Neural cell (in vitro differentiated cells): ENCODE data around the gene KDM8. TPM values are rescaled to one million over a fixed set of nuclear protein-coding genes. Genes with fewer than 3 reads are reported as not detected.

Source experiments
- H2AFZ ChIP-seq: fragments of 200-600, 300-800 bp; sonication (generic), shearing (Covaris generic); 2 replicates; pipeline ENCODE4 v1.6.0; 2014; ENCODE audit warnings: low read depth, mild to moderate bottlenecking, antibody characterized with exemption, low read length, moderate library complexity
- H3F3A ChIP-seq: fragments of 200-600 bp; shearing (Covaris generic); 2 replicates; pipeline ENCODE4 v1.6.1; 2016; ENCODE audit warnings: mild to moderate bottlenecking, moderate library complexity, mixed read lengths, antibody characterized with exemption, low read length; ENCODE audit not compliant: insufficient read depth, poor library complexity, severe bottlenecking
- H3K27ac ChIP-seq: fragments of 200-600, 300-800 bp; sonication (generic), shearing (Covaris generic); 2 replicates; pipeline ENCODE4 v1.5.1; 2014; ENCODE audit warnings: mild to moderate bottlenecking, low read length, moderate library complexity
- H3K27me3 ChIP-seq: fragments of 300-800, 200-600 bp; sonication (generic), shearing (Covaris generic); 2 replicates; pipeline ENCODE4 v1.6.0; 2014; ENCODE audit warnings: mild to moderate bottlenecking, low read depth, low read length, moderate library complexity; ENCODE audit not compliant: insufficient read depth
- H3K36me3 ChIP-seq: fragments of 300-800, 200-600 bp; sonication (generic), shearing (Covaris generic); 2 replicates; pipeline ENCODE4 v1.5.1; 2014; ENCODE audit warnings: mild to moderate bottlenecking, antibody characterized with exemption, low read length, moderate library complexity; ENCODE audit not compliant: insufficient read depth
- H3K4me2 ChIP-seq: fragments of 300-800, 200-600 bp; sonication (generic), shearing (Covaris generic); 2 replicates; pipeline ENCODE4 v1.6.0; 2014; ENCODE audit warnings: mild to moderate bottlenecking, low read length
- H3K4me3 ChIP-seq: fragments of 300-800, 200-600 bp; sonication (generic), shearing (Covaris generic); 2 replicates; pipeline ENCODE4 v1.5.1; 2014; ENCODE audit warnings: mild to moderate bottlenecking, low read length, moderate library complexity
- H3K79me2 ChIP-seq: fragments of 200-600 bp; shearing (Covaris generic); replicated peaks from 2 replicates; pipeline ENCODE4 v1.6.0; 2014; ENCODE audit warnings: mild to moderate bottlenecking, low read length, moderate library complexity; ENCODE audit not compliant: insufficient read depth
- H3K9ac ChIP-seq: fragments of 300-800, 200-600 bp; sonication (generic), shearing (Covaris generic); 2 replicates; pipeline ENCODE4 v1.6.1; 2016; ENCODE audit warnings: mild to moderate bottlenecking, low read length, mixed read lengths
- H3K9me2 ChIP-seq: fragments of 200-600 bp; shearing (Covaris generic); 2 replicates; pipeline ENCODE4 v1.6.1; 2016; ENCODE audit warnings: mild to moderate bottlenecking, low read length, mixed read lengths; ENCODE audit not compliant: insufficient read depth
- H3K9me3 ChIP-seq: fragments of 200-600, 300-800 bp; sonication (generic), shearing (Covaris generic); 2 replicates; pipeline ENCODE4 v1.6.1; 2016; ENCODE audit warnings: mild to moderate bottlenecking, mixed run types, low read length, moderate library complexity, mixed read lengths
- H4K20me1 ChIP-seq: fragments of 200-600 bp; shearing (Covaris generic); 2 replicates; pipeline ENCODE4 v1.6.1; 2016; ENCODE audit warnings: mild to moderate bottlenecking, mixed run types; ENCODE audit not compliant: insufficient read depth
- EP300 ChIP-seq: fragments of 450-650 bp; conservative IDR thresholded peaks from 2 replicates; pipeline ENCODE4 v1.6.1; 2014; ENCODE audit warnings: antibody characterized with exemption, mild to moderate bottlenecking, moderate library complexity; ENCODE audit not compliant: poor library complexity, severe bottlenecking
- EZH2 ChIP-seq: fragments of 200-600, 300-800 bp; shearing (Covaris generic), sonication (generic); IDR thresholded peaks from 2 replicates; pipeline ENCODE4 v1.6.1; 2014; ENCODE audit warnings: antibody characterized with exemption, low read length, borderline replicate concordance, mild to moderate bottlenecking; ENCODE audit not compliant: insufficient read depth, poor library complexity, severe bottlenecking
- MXI1 ChIP-seq: fragments of 450-650 bp; conservative IDR thresholded peaks from 2 replicates; pipeline ENCODE4 v1.6.1; 2014; ENCODE audit warnings: antibody characterized with exemption, mild to moderate bottlenecking; ENCODE audit not compliant: poor library complexity, severe bottlenecking
- POLR2AphosphoS5 ChIP-seq: IDR thresholded peaks from 2 replicates; pipeline ENCODE4 v1.6.1; 2012
- RAD21 ChIP-seq: fragments of 450-650 bp; conservative IDR thresholded peaks from 2 replicates; pipeline ENCODE4 v1.6.1; 2014; ENCODE audit warnings: antibody characterized with exemption, mild to moderate bottlenecking, moderate library complexity
- SMC3 ChIP-seq: fragments of 450-650 bp; conservative IDR thresholded peaks from 2 replicates; pipeline ENCODE4 v1.6.1; 2014; ENCODE audit warnings: antibody characterized with exemption, mild to moderate bottlenecking, moderate library complexity; ENCODE audit not compliant: poor library complexity
- TAF1 ChIP-seq: IDR thresholded peaks from 2 replicates; pipeline ENCODE4 v1.6.1; 2012; ENCODE audit warnings: low read depth
- polyA plus RNA-seq: library from polyadenylated mRNA; depleted of rRNA; stranded (reverse); fragments of >200 nt; gene quantifications from 2 replicates; pipeline ENCODE4 v1.2.3, GENCODE V29; 2014
- TF ChIP-seq, protein P1 (sequence below): fragments of 450-650 bp; IDR thresholded peaks from 2 replicates; pipeline ENCODE4 v1.5.1; 2014; ENCODE audit warnings: antibody characterized with exemption, mild to moderate bottlenecking, moderate library complexity; ENCODE audit not compliant: poor library complexity, severe bottlenecking
- TF ChIP-seq, protein P2 (sequence below): IDR thresholded peaks from 2 replicates; pipeline ENCODE4 v1.6.1; 2012; ENCODE audit warnings: borderline replicate concordance

KDM8 gene
- polyA plus RNA-seq, 1 donor from 2014 or later = 4.0 TPM

GRCh38 chr16:27228045-27228444 lies 24.7 kb downstream of the KDM8 start:
- H3F3A ChIP-seq = no peaks in the 10 kb centered on the region
- no peaks in the 10 kb centered on the region for H3K36me3 ChIP-seq
- H3K79me2 ChIP-seq = no peaks in the 10 kb centered on the region
- H3K4me2 ChIP-seq = no peak overlapping the region
- no peak overlapping the region for H3K4me3 ChIP-seq
- H3K27ac ChIP-seq = no peak overlapping the region
- TF ChIP-seq POLR2AphosphoS5 (no peak), EZH2 (no peak), RAD21 (no peak), MXI1 (no peak)
- TF ChIP-seq, protein P1, sequence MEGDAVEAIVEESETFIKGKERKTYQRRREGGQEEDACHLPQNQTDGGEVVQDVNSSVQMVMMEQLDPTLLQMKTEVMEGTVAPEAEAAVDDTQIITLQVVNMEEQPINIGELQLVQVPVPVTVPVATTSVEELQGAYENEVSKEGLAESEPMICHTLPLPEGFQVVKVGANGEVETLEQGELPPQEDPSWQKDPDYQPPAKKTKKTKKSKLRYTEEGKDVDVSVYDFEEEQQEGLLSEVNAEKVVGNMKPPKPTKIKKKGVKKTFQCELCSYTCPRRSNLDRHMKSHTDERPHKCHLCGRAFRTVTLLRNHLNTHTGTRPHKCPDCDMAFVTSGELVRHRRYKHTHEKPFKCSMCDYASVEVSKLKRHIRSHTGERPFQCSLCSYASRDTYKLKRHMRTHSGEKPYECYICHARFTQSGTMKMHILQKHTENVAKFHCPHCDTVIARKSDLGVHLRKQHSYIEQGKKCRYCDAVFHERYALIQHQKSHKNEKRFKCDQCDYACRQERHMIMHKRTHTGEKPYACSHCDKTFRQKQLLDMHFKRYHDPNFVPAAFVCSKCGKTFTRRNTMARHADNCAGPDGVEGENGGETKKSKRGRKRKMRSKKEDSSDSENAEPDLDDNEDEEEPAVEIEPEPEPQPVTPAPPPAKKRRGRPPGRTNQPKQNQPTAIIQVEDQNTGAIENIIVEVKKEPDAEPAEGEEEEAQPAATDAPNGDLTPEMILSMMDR = no peak
- no peak overlapping the region for H3K9ac ChIP-seq
- no peaks in the 10 kb centered on the region for H3K27me3 ChIP-seq
- no peaks in the 10 kb centered on the region for H3K9me3 ChIP-seq
- no peaks in the 10 kb centered on the region for H3K9me2 ChIP-seq
- H4K20me1 ChIP-seq = no peaks in the 10 kb centered on the region
- no peak overlapping the region for H2AFZ ChIP-seq

GRCh38 chr16:27228621-27229501 lies 25.5 kb downstream of the KDM8 start:
- TF ChIP-seq SMC3 (no peak), RAD21 (no peak), POLR2AphosphoS5 (no peak), MXI1 (no peak), TAF1 (no peak), EP300 (no peak), EZH2 (no peak)
- TF ChIP-seq, protein P1 = no peak
- TF ChIP-seq, protein P2, sequence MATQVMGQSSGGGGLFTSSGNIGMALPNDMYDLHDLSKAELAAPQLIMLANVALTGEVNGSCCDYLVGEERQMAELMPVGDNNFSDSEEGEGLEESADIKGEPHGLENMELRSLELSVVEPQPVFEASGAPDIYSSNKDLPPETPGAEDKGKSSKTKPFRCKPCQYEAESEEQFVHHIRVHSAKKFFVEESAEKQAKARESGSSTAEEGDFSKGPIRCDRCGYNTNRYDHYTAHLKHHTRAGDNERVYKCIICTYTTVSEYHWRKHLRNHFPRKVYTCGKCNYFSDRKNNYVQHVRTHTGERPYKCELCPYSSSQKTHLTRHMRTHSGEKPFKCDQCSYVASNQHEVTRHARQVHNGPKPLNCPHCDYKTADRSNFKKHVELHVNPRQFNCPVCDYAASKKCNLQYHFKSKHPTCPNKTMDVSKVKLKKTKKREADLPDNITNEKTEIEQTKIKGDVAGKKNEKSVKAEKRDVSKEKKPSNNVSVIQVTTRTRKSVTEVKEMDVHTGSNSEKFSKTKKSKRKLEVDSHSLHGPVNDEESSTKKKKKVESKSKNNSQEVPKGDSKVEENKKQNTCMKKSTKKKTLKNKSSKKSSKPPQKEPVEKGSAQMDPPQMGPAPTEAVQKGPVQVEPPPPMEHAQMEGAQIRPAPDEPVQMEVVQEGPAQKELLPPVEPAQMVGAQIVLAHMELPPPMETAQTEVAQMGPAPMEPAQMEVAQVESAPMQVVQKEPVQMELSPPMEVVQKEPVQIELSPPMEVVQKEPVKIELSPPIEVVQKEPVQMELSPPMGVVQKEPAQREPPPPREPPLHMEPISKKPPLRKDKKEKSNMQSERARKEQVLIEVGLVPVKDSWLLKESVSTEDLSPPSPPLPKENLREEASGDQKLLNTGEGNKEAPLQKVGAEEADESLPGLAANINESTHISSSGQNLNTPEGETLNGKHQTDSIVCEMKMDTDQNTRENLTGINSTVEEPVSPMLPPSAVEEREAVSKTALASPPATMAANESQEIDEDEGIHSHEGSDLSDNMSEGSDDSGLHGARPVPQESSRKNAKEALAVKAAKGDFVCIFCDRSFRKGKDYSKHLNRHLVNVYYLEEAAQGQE = no peak
- no peak overlapping the region for H3K27ac ChIP-seq

More at GRCh38 chr16:27228621-27229501, 25.5 kb downstream of the KDM8 start:
- no peak overlapping the region for H3K4me3 ChIP-seq
- H3K4me2 ChIP-seq = no peak overlapping the region
- H4K20me1 ChIP-seq = no peaks in the 10 kb centered on the region
- no peak overlapping the region for H3K9ac ChIP-seq
- no peaks in the 10 kb centered on the region for H3K9me2 ChIP-seq
- no peaks in the 10 kb centered on the region for H3F3A ChIP-seq
- no peaks in the 10 kb centered on the region for H3K27me3 ChIP-seq
- H2AFZ ChIP-seq = no peak overlapping the region
- no peaks in the 10 kb centered on the region for H3K36me3 ChIP-seq
- no peaks in the 10 kb centered on the region for H3K79me2 ChIP-seq
- H3K9me3 ChIP-seq = no peaks in the 10 kb centered on the region
